HG02642 (cell line): ENCODE measurements around the gene MGAT4B.

Source experiments
- ATAC-seq: cut with Tn5 transposase; IDR thresholded peaks from one replicate; pipeline ENCODE4 v1.9.1; 2021; ENCODE audit warnings: mild to moderate bottlenecking; ENCODE audit not compliant: unreplicated experiment, poor library complexity

The MGAT4B gene

GRCh38 chr5:179755022-179755421, 51.6 kb downstream of the MGAT4B start:
- ATAC-seq, result no peak

GRCh38 chr5:179753971-179754370, 52.7 kb downstream of the MGAT4B start:
- ATAC-seq, result no peak

GRCh38 chr5:179749857-179750508, 56.7 kb downstream of the MGAT4B start:
- no peak for ATAC-seq

- no peak for ATAC-seq
Measured at GRCh38 chr5:179747811-179748210, 58.9 kb downstream of the MGAT4B start.
